Measurements from ENCODE around the gene STARD13.

The STARD13 gene

GRCh38 chr13:33132644-33133440, 152.7 kb downstream of the STARD13 start:
- DNase-seq, result no peak

DNA sequence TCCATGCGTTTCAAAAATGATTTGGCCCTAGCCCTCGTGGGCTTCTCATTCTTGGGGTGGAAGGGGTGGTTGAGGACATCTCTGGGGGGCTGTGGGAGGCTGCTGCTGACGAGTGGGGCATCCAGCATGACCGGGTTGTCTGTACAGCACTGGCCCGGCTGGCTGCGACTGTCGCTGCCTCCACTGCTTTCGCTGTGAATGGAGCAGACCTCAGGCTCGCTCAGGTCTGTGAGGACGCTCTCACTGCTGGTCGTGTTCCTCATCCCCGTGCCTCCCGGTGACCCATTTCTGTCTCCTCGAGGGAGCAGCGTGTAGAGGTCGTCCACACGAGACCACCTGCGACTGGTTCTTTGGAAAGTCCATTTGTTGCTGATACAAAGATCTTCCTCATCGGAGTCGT, 155.7 kb downstream of the STARD13 start:
- no peak for DNase-seq

- DNase-seq, result no peak
These were observed 156.3 kb downstream of the STARD13 start for GRCh38 chr13:33129094-33129832.

- no peak for DNase-seq
These were observed 157.4 kb downstream of the STARD13 start for GRCh38 chr13:33128134-33128533.

DNA sequence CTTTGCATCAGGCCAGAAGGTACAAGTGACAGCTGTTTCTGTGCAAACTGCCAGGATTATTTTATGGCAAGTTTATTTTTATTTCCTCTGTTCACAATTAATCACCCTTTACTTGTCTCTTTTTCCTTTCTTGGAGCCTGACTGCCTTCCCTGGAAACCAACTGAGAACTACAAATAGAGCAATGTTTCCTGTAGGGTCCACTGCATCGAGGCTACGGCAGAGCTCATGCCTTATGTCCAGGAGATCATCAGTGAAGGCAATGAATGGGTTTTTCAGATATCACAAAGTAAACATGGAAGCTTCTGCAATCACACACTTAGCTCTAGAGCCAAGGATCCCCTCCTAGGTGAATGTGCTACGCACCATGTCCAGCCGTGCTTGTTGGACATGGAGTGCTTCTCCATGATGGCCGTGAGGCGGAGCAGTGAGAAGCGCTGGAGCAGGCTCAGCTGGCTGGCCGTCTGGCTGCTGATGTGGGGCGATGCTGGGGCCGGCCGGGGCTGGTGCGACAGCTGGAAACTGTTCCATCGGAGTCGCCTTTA, 158.5 kb downstream of the STARD13 start:
- no peak for DNase-seq

DNA sequence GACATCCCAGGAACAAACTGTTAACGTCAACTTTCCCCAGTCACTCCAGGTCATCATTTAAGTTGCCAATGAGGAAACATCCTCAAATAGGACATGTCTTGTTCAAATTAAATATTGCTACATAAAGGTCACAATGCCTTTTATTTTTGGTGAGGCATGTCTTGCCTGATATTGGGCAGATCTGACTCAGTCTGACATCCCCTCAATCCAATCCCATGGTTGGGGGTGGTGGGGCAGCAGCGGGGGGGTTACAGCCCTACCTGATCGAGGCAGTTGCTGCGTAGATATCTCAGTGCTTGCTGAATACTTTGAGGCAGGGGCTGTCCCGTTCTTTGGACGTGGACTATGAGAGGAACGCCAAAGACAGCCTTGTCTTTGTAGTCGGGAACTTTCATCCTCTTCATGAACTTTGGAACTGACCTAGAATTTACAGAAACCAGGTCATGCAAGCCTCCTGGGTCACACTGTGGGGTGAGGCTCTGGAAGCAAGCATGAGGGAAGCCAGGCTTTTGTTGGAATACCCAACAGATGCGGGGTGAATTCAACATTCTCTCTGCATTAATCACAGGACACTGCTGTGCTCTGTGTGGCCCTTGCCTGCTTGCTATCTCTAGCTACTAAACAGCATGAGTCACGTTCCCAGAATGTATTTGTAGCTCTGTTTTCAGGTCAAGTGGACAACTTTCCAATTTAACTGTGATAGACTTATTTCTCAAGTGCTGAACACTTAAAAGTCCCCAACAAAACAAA, 159.6 kb downstream of the STARD13 start:
- DNase-seq, result no peak

GRCh38 chr13:33123066-33123859, 162.3 kb downstream of the STARD13 start:
- DNase-seq, result peak; percentile 25

- DNase-seq, result no peak
These were observed 165.6 kb downstream of the STARD13 start for GRCh38 chr13:33119856-33120543.

- no peak for DNase-seq
These were observed 166.4 kb downstream of the STARD13 start for GRCh38 chr13:33119022-33119781.

DNA sequence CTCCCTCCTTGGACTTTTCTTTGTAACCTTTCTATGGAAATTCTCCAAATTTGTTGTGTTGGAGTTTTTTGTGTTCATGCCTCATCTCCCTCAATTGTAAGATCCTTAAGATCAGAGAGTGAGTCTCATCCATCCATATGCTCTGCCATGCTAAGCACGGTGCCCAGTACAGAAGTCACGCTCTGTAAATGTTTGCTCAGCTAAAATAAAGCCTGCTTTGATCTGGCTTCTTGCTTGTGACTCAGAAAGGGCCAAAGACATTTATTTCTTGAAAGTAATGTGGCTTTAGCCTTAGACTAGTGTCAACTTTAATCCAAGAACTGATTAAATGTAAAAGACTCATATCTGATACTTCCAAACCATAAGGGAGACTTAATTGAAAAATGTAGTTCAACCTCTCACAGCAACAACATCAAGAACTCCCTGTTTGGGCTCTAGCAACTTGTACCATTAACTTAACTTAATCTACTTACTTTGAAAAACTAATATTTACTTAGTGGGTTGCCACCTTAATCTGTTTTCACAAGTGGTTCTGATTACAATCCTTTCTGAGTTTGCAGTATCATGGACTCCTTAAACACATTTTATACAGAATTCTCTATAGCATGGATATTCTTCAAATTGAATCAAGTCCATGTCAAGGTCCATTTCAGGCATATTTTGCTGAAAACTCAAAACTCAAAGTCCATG, 169.1 kb downstream of the STARD13 start:
- DNase-seq, result no peak

DNA sequence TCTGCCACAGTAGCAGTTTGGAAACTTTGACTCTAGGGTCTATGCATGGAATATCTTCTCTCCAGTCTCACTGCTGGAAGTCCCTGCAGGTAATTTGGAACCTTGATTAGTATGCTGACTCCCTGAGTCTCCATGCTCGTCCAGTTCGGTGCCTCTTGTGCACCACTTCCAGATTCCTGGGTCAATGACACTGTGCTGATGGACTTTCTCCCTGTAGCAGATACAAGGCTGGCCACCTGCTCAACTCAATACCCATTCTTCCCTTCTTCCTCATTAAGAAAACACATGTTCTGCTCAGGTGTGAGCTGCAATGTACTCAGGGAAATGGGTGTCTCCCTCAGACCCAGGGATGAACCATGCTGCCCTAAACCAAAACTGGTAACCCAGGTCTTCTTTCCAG, 170.3 kb downstream of the STARD13 start:
- no peak for DNase-seq

GRCh38 chr13:33114146-33114545, 171.4 kb downstream of the STARD13 start:
- no peak for DNase-seq

GRCh38 chr13:33112766-33113165, 172.8 kb downstream of the STARD13 start:
- no peak for DNase-seq

DNA sequence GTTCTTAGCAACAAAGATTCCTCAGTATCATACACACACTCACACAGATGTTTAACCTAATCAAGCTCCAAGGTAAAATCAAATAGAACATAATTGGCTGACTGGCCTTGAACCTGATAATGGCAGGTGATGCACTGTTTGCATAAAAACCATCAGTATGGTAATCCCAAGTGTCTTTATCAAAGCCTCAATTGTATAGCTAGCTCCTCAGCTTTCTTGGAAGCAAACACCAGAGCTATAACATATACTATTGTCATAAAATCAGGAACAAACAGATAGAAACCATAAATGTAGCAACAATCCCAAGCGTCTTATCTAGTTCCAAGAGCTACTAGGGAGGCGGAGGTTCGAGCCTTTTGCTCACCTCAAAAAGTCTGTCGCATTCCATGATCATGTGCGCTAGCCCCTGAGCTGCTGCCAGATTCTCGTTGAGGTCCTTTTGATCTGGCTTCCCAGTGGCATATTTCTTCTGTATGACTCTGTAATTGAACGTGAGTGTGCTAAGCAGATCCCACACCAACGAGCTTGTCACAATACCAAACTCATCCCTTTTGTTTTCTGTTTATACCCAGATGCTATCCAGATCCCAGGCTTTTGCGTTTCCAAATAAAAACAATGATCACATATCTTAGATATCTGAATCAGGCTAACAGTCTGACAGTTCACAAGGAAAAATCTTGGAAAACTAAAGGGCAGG, 174.0 kb downstream of the STARD13 start:
- no peak for DNase-seq

GRCh38 chr13:33110713-33111413, 174.7 kb downstream of the STARD13 start:
- no peak for DNase-seq

GRCh38 chr13:33110386-33110712, 175.2 kb downstream of the STARD13 start:
- DNase-seq, result no peak

DNA sequence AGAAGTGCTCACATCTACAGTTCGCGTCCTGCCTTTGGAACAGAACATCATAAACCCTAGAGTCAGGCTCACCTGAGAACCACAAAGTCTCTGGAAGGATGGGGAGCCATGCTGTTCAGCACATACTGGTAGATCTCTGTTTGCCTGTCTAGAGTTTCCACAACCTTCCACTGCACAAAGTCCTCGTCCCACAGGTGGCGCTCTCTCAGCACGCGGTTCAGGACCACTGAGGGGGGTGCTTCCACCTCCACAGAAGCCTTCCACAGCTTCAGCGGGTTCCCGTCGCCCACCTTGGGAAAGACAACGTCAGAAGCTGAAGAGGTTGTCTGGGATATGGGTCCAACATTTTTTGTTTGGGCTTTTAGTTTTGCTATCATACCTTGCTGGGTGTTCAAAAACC, 175.8 kb downstream of the STARD13 start:
- no peak for DNase-seq

DNA sequence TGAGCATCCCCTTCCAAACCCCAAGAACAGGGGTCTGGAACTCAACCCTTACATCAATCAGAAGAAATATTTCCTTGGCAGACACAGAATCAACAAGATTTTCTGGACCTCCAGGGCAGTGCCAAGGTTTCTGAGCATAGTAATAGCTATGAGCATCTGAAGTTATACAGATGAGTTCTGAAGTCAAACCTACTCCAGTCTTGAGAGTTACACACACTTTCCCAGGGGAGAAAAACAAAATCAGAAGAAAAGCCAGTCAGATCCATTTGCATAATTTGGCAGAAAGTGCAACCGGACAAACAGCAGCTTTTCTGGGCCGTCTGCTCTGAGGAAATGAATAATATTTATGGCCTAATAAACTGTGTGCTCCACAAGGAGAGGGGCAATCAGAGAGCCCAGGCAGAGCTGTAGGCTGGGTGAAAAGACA, 176.3 kb downstream of the STARD13 start:
- no peak for DNase-seq

- DNase-seq, result no peak
These were observed 176.9 kb downstream of the STARD13 start for GRCh38 chr13:33108620-33109019.
